ENCODE results near the gene SESN3. TPM values are rescaled to one million over a fixed set of nuclear protein-coding genes. Genes with fewer than 3 reads are reported as not detected.

SESN3 gene
- polyA plus RNA-seq, 4 donors, result 3.5 to 60.1 (median 5.3) TPM

DNA sequence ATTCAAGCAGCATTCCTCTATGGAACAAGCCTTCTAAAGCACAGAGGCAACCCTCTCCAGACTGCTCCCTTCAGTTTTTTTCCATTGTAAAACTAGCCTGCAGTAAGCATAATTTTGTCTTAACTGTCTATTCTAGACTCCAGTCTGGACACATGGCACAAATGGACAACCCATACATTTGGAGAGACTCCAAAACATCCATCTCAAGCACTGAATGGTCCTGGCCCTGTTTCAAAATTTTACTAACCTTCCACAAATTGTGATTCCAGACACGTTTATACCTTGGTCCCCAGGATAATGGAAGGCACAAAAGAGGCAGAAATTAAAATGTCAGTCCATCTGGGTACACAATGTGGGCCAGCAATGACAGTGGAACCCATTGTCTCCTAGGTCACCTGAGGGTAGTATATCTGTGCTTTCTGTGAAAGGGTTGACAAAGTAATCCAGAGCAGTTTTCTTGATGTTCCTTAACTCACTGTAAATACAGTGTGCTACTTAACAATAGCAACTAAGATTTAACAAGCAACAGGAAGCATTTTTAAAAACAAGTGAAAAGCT, 16.2 kb upstream of the SESN3 start:
- peaks cover 0 to 23% (median 3%) of the 10 kb centered on the region in 3 donors for H3K4me1 ChIP-seq (ENCODE audit: control insufficient read depth in 3 of 3, insufficient read depth in 2 of 3, low read depth in 1 of 3, low read length in 2 of 3)
- H3K27me3 ChIP-seq (ENCODE audit: control insufficient read depth in 3 of 3, insufficient read depth in 3 of 3, low read length in 3 of 3), result no peaks in the 10 kb centered on the region
- H3K27ac ChIP-seq (ENCODE audit: low read depth in 1 of 3, low read length in 2 of 3), result no peak overlapping the region
- DNase-seq (no peak), FAIRE-seq (no peak)
- no peaks in the 10 kb centered on the region for H3K36me3 ChIP-seq (ENCODE audit: control insufficient read depth in 3 of 3, insufficient read depth in 2 of 3, low read depth in 1 of 3, low read length in 3 of 3)
- 59 to 71% (median 71%) methylated on average over 1 of the region's 1 CpG for WGBS, 3 donors
- no peak overlapping the region for H3K4me3 ChIP-seq (ENCODE audit: low read depth in 1 of 3, low read length in 3 of 3)
- no peaks in the 10 kb centered on the region for H3K9me3 ChIP-seq (ENCODE audit: control insufficient read depth in 2 of 2, insufficient read depth in 1 of 2, low read depth in 1 of 2, low read length in 1 of 2)

DNA sequence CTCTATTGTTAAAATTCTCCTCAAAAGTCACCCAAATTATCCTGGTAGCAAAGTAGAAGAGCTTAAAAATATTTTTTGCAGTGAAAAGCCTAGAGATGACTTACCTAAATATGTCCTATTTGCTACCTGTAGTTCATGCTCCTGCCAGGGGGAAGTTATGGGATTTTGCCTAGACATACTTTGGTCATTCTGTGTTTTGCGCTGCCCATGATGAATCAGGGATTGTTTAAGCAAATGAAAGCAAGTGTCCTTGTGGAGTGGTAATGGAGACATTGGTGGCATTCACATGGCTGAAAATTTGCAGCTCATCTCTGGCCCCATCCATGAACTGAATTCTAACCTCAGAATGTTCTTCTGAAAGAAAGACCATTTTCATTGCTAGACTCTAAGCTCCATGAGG, 14.6 kb upstream of the SESN3 start:
- WGBS, 3 donors, result 96 to 97% (median 97%) methylated on average over 1 of the region's 1 CpG
- no peak overlapping the region for H3K4me3 ChIP-seq (ENCODE audit: low read depth in 1 of 3, low read length in 3 of 3)
- DNase-seq, result no peak
- H3K36me3 ChIP-seq (ENCODE audit: control insufficient read depth in 3 of 3, insufficient read depth in 2 of 3, low read depth in 1 of 3, low read length in 3 of 3), result no peaks in the 10 kb centered on the region
- no peak for FAIRE-seq
- H3K27me3 ChIP-seq (ENCODE audit: control insufficient read depth in 3 of 3, insufficient read depth in 3 of 3, low read length in 3 of 3), result no peaks in the 10 kb centered on the region
- no peak overlapping the region for H3K27ac ChIP-seq (ENCODE audit: low read depth in 1 of 3, low read length in 2 of 3)
- H3K9me3 ChIP-seq (ENCODE audit: control insufficient read depth in 2 of 2, insufficient read depth in 1 of 2, low read depth in 1 of 2, low read length in 1 of 2), result no peaks in the 10 kb centered on the region
- H3K4me1 ChIP-seq (ENCODE audit: control insufficient read depth in 3 of 3, insufficient read depth in 2 of 3, low read depth in 1 of 3, low read length in 2 of 3), result peaks cover 0 to 31% (median 3%) of the 10 kb centered on the region in 3 donors

DNA sequence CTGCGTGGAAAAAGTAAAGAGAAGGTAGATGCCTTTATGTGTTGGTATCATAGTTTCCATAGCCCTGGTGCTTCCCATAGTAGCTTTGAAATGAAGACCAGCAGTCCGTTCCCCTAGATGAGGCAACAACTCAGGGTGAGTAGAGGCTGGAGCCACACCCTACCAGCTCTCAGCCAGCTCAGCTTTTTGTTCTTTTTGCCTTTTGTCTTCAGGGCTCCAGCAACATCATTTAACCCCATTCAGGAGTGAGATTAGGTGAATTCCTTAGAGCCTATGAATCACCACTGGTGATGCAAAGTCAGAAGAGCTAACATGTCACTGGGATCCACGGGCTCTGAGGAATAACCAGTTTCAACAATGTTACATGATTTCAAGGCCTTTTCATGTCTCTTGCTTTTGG, 14.0 kb upstream of the SESN3 start:
- Histone ChIP-seq H3K36me3 (ENCODE audit: control insufficient read depth in 3 of 3, insufficient read depth in 2 of 3, low read depth in 1 of 3, low read length in 3 of 3) (no peaks in the 10 kb centered on the region), H3K9me3 (ENCODE audit: control insufficient read depth in 2 of 2, insufficient read depth in 1 of 2, low read depth in 1 of 2, low read length in 1 of 2) (no peaks in the 10 kb centered on the region), H3K27ac (ENCODE audit: low read depth in 1 of 3, low read length in 2 of 3) (no peak overlapping the region), H3K27me3 (ENCODE audit: control insufficient read depth in 3 of 3, insufficient read depth in 3 of 3, low read length in 3 of 3) (no peaks in the 10 kb centered on the region), H3K4me3 (ENCODE audit: low read depth in 1 of 3, low read length in 3 of 3) (no peak overlapping the region), H3K4me1 (ENCODE audit: control insufficient read depth in 3 of 3, insufficient read depth in 2 of 3, low read depth in 1 of 3, low read length in 2 of 3) (peaks cover 0 to 35% (median 3%) of the 10 kb centered on the region in 3 donors)
- DNase-seq, result peak in 1 of 2 donors; percentile 23
- no peak for FAIRE-seq
- 50 to 56% (median 52%) methylated on average over 3 of the region's 3 CpGs for WGBS, 3 donors

DNA sequence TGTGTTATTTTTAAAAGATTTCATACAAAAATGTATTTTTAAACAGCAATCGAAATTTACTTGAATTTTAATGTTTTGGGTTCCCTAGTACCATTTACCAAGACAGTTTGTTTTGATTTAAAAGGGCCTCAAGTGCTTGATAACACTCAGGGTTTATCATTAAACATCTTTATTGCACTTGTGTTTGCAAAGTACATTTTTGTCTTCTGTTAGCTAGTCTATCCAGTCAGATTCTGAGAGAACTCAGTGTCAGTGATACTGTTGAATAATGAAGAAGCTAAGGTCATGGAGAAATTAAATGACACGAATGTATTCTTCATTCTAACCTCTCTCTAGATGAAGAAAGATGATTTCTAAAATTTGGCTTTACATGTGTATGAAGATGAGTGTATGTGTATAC, 12.7 kb upstream of the SESN3 start:
- peak in 1 of 2 donors; percentile 49 for DNase-seq
- Histone ChIP-seq H3K36me3 (ENCODE audit: control insufficient read depth in 3 of 3, insufficient read depth in 2 of 3, low read depth in 1 of 3, low read length in 3 of 3) (no peaks in the 10 kb centered on the region), H3K4me1 (ENCODE audit: control insufficient read depth in 3 of 3, insufficient read depth in 2 of 3, low read depth in 1 of 3, low read length in 2 of 3) (peaks cover 0 to 33% (median 3%) of the 10 kb centered on the region in 3 donors), H3K4me3 (ENCODE audit: low read depth in 1 of 3, low read length in 3 of 3) (no peak overlapping the region), H3K9me3 (ENCODE audit: control insufficient read depth in 2 of 2, insufficient read depth in 1 of 2, low read depth in 1 of 2, low read length in 1 of 2) (no peaks in the 10 kb centered on the region), H3K27ac (ENCODE audit: low read depth in 1 of 3, low read length in 2 of 3) (peak overlapping the region in 1 of 3 donors; percentile 24), H3K27me3 (ENCODE audit: control insufficient read depth in 3 of 3, insufficient read depth in 3 of 3, low read length in 3 of 3) (no peaks in the 10 kb centered on the region)
- FAIRE-seq, result no peak
- whole genome bisulfite sequencing, 3 donors, result 18 to 49% (median 35%) methylated on average over 2 of the region's 2 CpGs

DNA sequence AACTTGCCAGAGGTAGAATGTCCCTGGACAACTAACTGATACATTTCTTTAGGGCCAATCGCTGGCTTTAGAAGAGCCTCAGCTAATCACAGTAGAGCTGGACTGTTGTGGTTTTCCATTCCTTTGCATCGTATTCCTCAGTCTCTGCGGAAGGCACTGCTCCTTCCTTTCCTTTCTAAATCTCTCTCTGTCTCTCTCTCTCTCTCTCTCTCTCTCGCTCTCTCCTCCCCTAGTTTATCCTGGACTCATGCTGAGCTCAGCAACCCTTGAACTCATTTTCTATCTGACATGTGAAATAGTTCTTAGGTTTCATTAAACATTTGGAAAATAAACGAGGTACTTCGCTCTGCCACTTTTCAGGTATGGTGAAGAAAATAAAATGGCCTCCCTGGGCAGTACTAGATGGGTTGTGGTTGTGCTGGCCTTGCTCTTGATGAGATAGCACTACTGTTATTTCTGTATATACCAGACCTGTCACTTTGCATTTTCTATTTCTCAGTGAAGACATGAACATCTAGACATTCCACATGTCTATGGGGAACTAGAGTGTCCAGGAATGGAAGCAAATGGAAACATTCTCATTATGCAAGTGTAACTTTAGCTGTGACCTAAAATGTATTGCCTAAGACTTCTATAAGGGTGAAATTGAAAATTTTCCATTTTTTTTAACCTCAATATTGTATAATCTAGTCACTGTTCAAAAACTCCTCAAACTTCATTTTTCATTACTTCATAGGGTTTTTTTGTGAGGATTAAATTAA, 12.0 kb upstream of the SESN3 start:
- no peaks in the 10 kb centered on the region for H3K36me3 ChIP-seq (ENCODE audit: control insufficient read depth in 3 of 3, insufficient read depth in 2 of 3, low read depth in 1 of 3, low read length in 3 of 3)
- no peaks in the 10 kb centered on the region for H3K9me3 ChIP-seq (ENCODE audit: control insufficient read depth in 2 of 2, insufficient read depth in 1 of 2, low read depth in 1 of 2, low read length in 1 of 2)
- peaks cover 0 to 33% (median 3%) of the 10 kb centered on the region in 3 donors for H3K4me1 ChIP-seq (ENCODE audit: control insufficient read depth in 3 of 3, insufficient read depth in 2 of 3, low read depth in 1 of 3, low read length in 2 of 3)
- DNase-seq (peak in 1 of 2 donors; percentile 53), FAIRE-seq (no peak)
- no peak overlapping the region for H3K4me3 ChIP-seq (ENCODE audit: low read depth in 1 of 3, low read length in 3 of 3)
- no peaks in the 10 kb centered on the region for H3K27me3 ChIP-seq (ENCODE audit: control insufficient read depth in 3 of 3, insufficient read depth in 3 of 3, low read length in 3 of 3)
- H3K27ac ChIP-seq (ENCODE audit: low read depth in 1 of 3, low read length in 2 of 3), result peak overlapping the region in 1 of 3 donors; percentile 65
- WGBS, 3 donors, result 67 to 70% (median 70%) methylated on average over 6 of the region's 6 CpGs

DNA sequence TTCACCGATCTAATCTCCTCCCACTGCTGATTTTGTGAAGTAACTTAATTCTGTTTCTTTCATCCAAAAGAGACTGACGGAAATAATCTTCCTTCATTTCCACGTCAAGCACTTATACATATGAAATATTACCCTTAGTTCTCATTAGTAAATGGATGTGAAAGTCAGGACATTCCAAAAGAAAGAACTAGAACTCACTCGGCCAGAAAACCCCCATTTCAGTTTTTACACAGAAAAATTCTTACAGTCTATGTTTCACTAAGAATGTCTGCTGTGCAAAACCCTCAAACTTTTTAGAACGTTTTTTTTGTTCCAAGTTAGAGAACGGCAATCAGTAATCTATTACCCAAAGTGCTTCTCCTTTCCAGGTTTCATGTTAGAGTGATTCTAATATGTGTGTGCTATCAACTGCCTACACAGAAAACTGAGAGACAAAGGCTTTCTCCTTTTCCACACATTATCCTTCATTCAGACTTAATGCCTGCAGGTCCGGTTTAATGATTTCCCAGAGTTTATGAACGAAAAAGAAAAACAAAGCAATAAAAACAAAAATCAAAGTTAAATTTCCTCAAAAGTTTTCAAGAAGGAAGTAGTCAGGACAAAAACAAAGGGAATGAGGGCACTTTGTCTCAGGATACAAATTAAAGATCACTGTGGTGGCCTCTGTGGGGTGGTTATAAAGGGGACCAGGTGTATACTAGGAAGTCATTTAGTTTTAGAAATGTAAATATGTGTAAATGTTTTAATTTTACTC, 11.3 kb upstream of the SESN3 start:
- DNase-seq (peak in 1 of 2 donors; percentile 49), FAIRE-seq (no peak)
- H3K4me1 ChIP-seq (ENCODE audit: control insufficient read depth in 3 of 3, insufficient read depth in 2 of 3, low read depth in 1 of 3, low read length in 2 of 3), result peaks cover 0 to 33% (median 3%) of the 10 kb centered on the region in 3 donors
- WGBS, 3 donors, result 24 to 36% (median 33%) methylated on average over 8 of the region's 8 CpGs
- H3K27me3 ChIP-seq (ENCODE audit: control insufficient read depth in 3 of 3, insufficient read depth in 3 of 3, low read length in 3 of 3), result no peaks in the 10 kb centered on the region
- no peak overlapping the region for H3K4me3 ChIP-seq (ENCODE audit: low read depth in 1 of 3, low read length in 3 of 3)
- H3K27ac ChIP-seq (ENCODE audit: low read depth in 1 of 3, low read length in 2 of 3), result peak overlapping the region in 1 of 3 donors; percentile 65
- no peaks in the 10 kb centered on the region for H3K9me3 ChIP-seq (ENCODE audit: control insufficient read depth in 2 of 2, insufficient read depth in 1 of 2, low read depth in 1 of 2, low read length in 1 of 2)
- H3K36me3 ChIP-seq (ENCODE audit: control insufficient read depth in 3 of 3, insufficient read depth in 2 of 3, low read depth in 1 of 3, low read length in 3 of 3), result no peaks in the 10 kb centered on the region

DNA sequence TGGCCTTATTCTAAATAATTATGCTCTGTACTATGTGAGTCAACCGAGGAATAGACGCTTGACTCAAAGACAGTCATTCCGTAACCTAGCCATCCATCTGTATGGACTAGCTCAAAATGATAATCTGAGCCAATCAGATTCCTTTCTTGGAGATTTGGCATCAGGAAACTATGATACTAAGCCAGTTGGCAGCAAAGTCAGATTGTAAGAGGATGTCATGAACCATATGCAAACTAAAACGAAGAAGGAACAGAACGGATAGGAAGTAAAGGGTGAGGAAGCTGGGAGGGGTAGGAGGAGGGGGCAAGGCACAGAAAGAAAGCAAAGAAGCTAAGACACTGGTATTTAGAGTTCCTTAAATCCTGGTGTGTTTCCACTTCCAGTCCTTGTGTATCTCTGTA, 10.7 kb upstream of the SESN3 start:
- Histone ChIP-seq H3K4me3 (ENCODE audit: low read depth in 1 of 3, low read length in 3 of 3) (no peak overlapping the region), H3K36me3 (ENCODE audit: control insufficient read depth in 3 of 3, insufficient read depth in 2 of 3, low read depth in 1 of 3, low read length in 3 of 3) (no peaks in the 10 kb centered on the region), H3K9me3 (ENCODE audit: control insufficient read depth in 2 of 2, insufficient read depth in 1 of 2, low read depth in 1 of 2, low read length in 1 of 2) (no peaks in the 10 kb centered on the region), H3K4me1 (ENCODE audit: control insufficient read depth in 3 of 3, insufficient read depth in 2 of 3, low read depth in 1 of 3, low read length in 2 of 3) (peaks cover 0 to 33% (median 3%) of the 10 kb centered on the region in 3 donors), H3K27me3 (ENCODE audit: control insufficient read depth in 3 of 3, insufficient read depth in 3 of 3, low read length in 3 of 3) (no peaks in the 10 kb centered on the region), H3K27ac (ENCODE audit: low read depth in 1 of 3, low read length in 2 of 3) (peak overlapping the region in 1 of 3 donors; percentile 65)
- DNase-seq (no peak), FAIRE-seq (no peak)
- WGBS, 3 donors, result 48 to 76% (median 66%) methylated on average over 5 of the region's 5 CpGs

DNA sequence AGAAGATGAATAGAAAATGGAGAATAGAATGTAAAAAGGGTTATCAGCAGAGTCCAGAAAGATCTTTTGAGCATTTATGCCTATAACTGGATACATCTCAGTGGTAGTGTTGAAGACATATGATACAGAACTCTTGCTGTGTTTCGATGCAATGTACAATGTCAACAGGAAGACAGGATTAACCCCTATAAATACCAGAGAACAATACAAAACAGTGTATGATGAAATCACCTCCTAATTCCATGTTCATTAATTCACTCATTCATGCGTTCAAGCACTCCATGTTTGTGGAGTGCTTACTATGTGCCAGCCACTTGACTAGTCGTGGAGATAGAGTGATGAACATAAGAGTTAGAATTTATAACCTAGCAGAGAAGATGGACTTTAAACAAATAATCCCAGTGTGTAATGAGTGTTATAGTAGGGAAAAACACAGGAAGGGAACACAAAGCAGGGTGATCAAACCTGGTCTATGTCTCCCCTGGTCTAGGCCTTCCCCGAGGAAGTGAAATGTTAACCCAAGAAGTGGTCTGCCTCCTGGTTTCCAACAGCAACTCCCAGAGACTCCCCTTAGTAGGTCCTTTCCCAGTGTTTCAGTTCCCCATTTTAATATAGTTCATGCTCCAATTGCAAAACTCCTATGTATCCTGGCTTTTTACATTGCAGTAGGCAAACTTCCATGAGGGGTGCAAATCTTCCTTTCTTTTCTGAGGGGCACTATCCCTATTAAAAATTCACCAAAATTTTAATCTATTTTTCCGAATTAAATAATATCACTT, 9.1 kb upstream of the SESN3 start:
- no peaks in the 10 kb centered on the region for H3K36me3 ChIP-seq (ENCODE audit: control insufficient read depth in 3 of 3, insufficient read depth in 2 of 3, low read depth in 1 of 3, low read length in 3 of 3)
- H3K27ac ChIP-seq (ENCODE audit: low read depth in 1 of 3, low read length in 2 of 3), result no peak overlapping the region
- H3K4me1 ChIP-seq (ENCODE audit: control insufficient read depth in 3 of 3, insufficient read depth in 2 of 3, low read depth in 1 of 3, low read length in 2 of 3), result peaks cover 0 to 33% (median 3%) of the 10 kb centered on the region in 3 donors
- WGBS, 3 donors, result 83 to 92% (median 88%) methylated on average over 5 of the region's 5 CpGs
- no peak overlapping the region for H3K4me3 ChIP-seq (ENCODE audit: low read depth in 1 of 3, low read length in 3 of 3)
- H3K27me3 ChIP-seq (ENCODE audit: control insufficient read depth in 3 of 3, insufficient read depth in 3 of 3, low read length in 3 of 3), result no peaks in the 10 kb centered on the region
- DNase-seq (no peak), FAIRE-seq (no peak)
- H3K9me3 ChIP-seq (ENCODE audit: control insufficient read depth in 2 of 2, insufficient read depth in 1 of 2, low read depth in 1 of 2, low read length in 1 of 2), result no peaks in the 10 kb centered on the region
